GM12878 (cell line): ENCODE results near the gene RINL. TPM values are rescaled to one million over a fixed set of nuclear protein-coding genes. Genes with fewer than 3 reads are reported as not detected.

Experiments used
- ATAC-seq: fragments of 200-7000 bp; cut with Tn5 transposase; 3 replicates; pipeline ENCODE4 v1.9.1; 2020; ENCODE audit warnings: mild to moderate bottlenecking, moderate library complexity
- BruUV-seq: library from RNA; stranded (reverse); fragments of 400-500 nt; replicated peaks from 2 replicates; lab custom pipeline; 2021; lab: Mats Ljungman, UMichigan
- CTCF ChIA-PET: fragments of 300-600 bp; sonication (Branson Sonifier 250); formaldehyde crosslinking; extraction: SDS; loops from one replicate; lab custom pipeline; 2021; ENCODE audit warnings: inconsistent platforms; lab: Yijun Ruan, JAX
- POLR2A ChIA-PET: fragments of 350-600 bp; formaldehyde crosslinking; extraction: SDS; loops from one replicate; lab custom pipeline; 2021; ENCODE audit warnings: inconsistent platforms; lab: Charles Lee
- RAD21 ChIA-PET: fragments of 300-600 bp; sonication (Branson Sonifier 250); formaldehyde crosslinking; loops from one replicate; lab custom pipeline; 2023; ENCODE audit warnings: antibody characterized with exemption; ENCODE audit not compliant: unreplicated experiment; lab: Charles Lee
- SMC1A ChIA-PET: fragments of 300-600 bp; sonication (Branson Sonifier 250); formaldehyde crosslinking; loops from one replicate; lab custom pipeline; 2023; ENCODE audit not compliant: unreplicated experiment, uncharacterized antibody; lab: Charles Lee
- DNase-seq: peaks from one replicate; pipeline ENCODE4 v3.0.0-alpha.2; 2011; ENCODE audit warnings: low read depth, low spot score
- FAIRE-seq: peaks from 3 replicates; lab custom pipeline; 2011; peaks lifted over from hg19 to GRCh38; lab: Jason Lieb, UNC
- H2AFZ ChIP-seq: 2 replicates; pipeline ENCODE4 v1.6.0; 2011; ENCODE audit warnings: low read depth, low read length, control low read depth; ENCODE audit not compliant: control insufficient read depth
- H3K27ac ChIP-seq: 2 replicates; pipeline ENCODE4 v1.5.1; 2011; ENCODE audit warnings: control low read depth; ENCODE audit not compliant: control insufficient read depth, insufficient read depth
- H3K27me3 ChIP-seq, 2 experiments: replicated peaks in 1 of 2; 2 replicates each; pipeline versions ENCODE4 v1.6.0 to v1.6.1; 2011; ENCODE audit warnings: low read length in 1 of 2; ENCODE audit not compliant: control insufficient read depth in 2 of 2, insufficient read depth in 2 of 2
- H3K36me3 ChIP-seq, 2 experiments: 2 replicates each; pipeline ENCODE4 v1.5.1; 2011; ENCODE audit warnings: low read length in 1 of 2; ENCODE audit not compliant: control insufficient read depth in 2 of 2, insufficient read depth in 2 of 2
- H3K4me1 ChIP-seq: 2 replicates; pipeline ENCODE4 v1.6.1; 2011; ENCODE audit warnings: mild to moderate bottlenecking, low read length, moderate library complexity, mixed read lengths; ENCODE audit not compliant: control insufficient read depth, insufficient read depth
- H3K4me2 ChIP-seq: 2 replicates; pipeline ENCODE4 v1.6.0; 2011; ENCODE audit warnings: control low read depth; ENCODE audit not compliant: control insufficient read depth, insufficient read depth
- H3K4me3 ChIP-seq: fragments of 200-600 bp; sonication (generic); 2 replicates; pipeline ENCODE4 v1.5.1; 2016
- H3K79me2 ChIP-seq: 2 replicates; pipeline ENCODE4 v1.6.0; 2011; ENCODE audit warnings: low read length; ENCODE audit not compliant: control insufficient read depth, insufficient read depth
- H3K9ac ChIP-seq: 2 replicates; pipeline ENCODE4 v1.8.0; 2011; ENCODE audit warnings: low read length, control low read depth, mixed read lengths; ENCODE audit not compliant: control insufficient read depth, insufficient read depth
- H3K9me3 ChIP-seq: replicated peaks from 3 replicates; pipeline ENCODE4 v1.5.1; 2011; ENCODE audit warnings: mild to moderate bottlenecking, low read length; ENCODE audit not compliant: control insufficient read depth, insufficient read depth
- H4K20me1 ChIP-seq: 2 replicates; pipeline ENCODE4 v1.6.0; 2011; ENCODE audit not compliant: control insufficient read depth, insufficient read depth
- CEBPB ChIP-seq, 2 experiments: fragments of 150-350 bp in 1 of 2; IDR thresholded peaks; 2 replicates each; pipeline ENCODE4 v1.6.1; 2012 to 2014; ENCODE audit warnings: low read depth in 2 of 2, low read length in 2 of 2, borderline replicate concordance in 1 of 2, inconsistent platforms in 1 of 2
- ESRRA ChIP-seq: IDR thresholded peaks from 2 replicates; pipeline ENCODE4 v1.6.1; 2012; ENCODE audit warnings: mild to moderate bottlenecking, low read length, improper control_type of control experiment
- FOXM1 ChIP-seq: IDR thresholded peaks from 2 replicates; pipeline ENCODE4 v1.6.1; 2012; ENCODE audit warnings: low read depth, mild to moderate bottlenecking, inconsistent platforms, low read length, moderate library complexity
- HDAC6 ChIP-seq: fragments of 200-600 bp; sonication (generic); IDR thresholded peaks from one replicate; pipeline ENCODE4 v1.8.0; 2017; ENCODE audit warnings: antibody characterized with exemption; ENCODE audit not compliant: unreplicated experiment
- IKZF1 ChIP-seq: fragments of 450-650 bp; conservative IDR thresholded peaks from 2 replicates; pipeline ENCODE4 v1.6.1; 2017; ENCODE audit warnings: antibody characterized with exemption, mild to moderate bottlenecking
- JUNB ChIP-seq: IDR thresholded peaks from 2 replicates; pipeline ENCODE4 v1.6.1; 2016; ENCODE audit warnings: antibody characterized with exemption, mild to moderate bottlenecking
- MXI1 ChIP-seq: fragments of 150-350 bp; IDR thresholded peaks from 2 replicates; pipeline ENCODE4 v1.6.1; 2011; ENCODE audit warnings: low read depth, mild to moderate bottlenecking, inconsistent platforms, low read length, improper control_type of control experiment
- WGBS: methylation state at CpG from one replicate; pipeline ENCODE4 v1.1.6; 2016; ENCODE audit warnings: low lambda C conversion rate; ENCODE audit not compliant: insufficient replicate concordance, insufficient coverage; ENCODE audit errors: missing lambda C conversion rate; 5-methylcytosine and 5-hydroxymethylcytosine counted together
- in situ Hi-C: fragments of 300-500 bp; cut with MboI; formaldehyde crosslinking; loops from 9 replicates; pipeline ENCODE4 v1.14.3; 2018; ENCODE audit warnings: mixed read lengths
- intact Hi-C: fragments of 100-400 bp; cut with micrococcal nuclease; formaldehyde crosslinking; loops from one replicate; pipeline ENCODE4 v1.14.2; 2022; ENCODE audit not compliant: unreplicated experiment
- polyA plus RNA-seq, 11 experiments: library from polyadenylated mRNA; depleted of rRNA in 4 of 11; unstranded in 6 of 11; stranded (reverse) in 5 of 11; fragments of >200 nt; fragmentation: Nextera tagmentation in 4 of 11; fragmentation: Illumina TruSeq in 1 of 11; extraction: Ambion mirVana in 4 of 11; extraction: Trizol in 1 of 11; gene quantifications; 1 replicate in 1 of 11; 2 replicates in 10 of 11; pipeline versions ENCODE4 v1.2.1 to v1.2.3, GENCODE V29; 2011 to 2016; ENCODE audit warnings: inconsistent platforms in 2 of 11, missing spikeins in 2 of 11, low read depth in 1 of 11
- total RNA-seq, 4 experiments: library from RNA; depleted of rRNA in 3 of 4; stranded (reverse); fragments of >200 nt in 3 of 4; fragmentation: Illumina TruSeq in 1 of 4; extraction: Trizol in 1 of 4; gene quantifications; 2 replicates each; pipeline versions ENCODE4 v1.2.1 to v1.2.3, GENCODE V29; 2013 to 2021
- TF ChIP-seq, protein P1 (sequence below): IDR thresholded peaks from 2 replicates; pipeline ENCODE4 v1.6.1; 2011; ENCODE audit warnings: low read depth, low read length, improper control_type of control experiment, borderline replicate concordance
- TF ChIP-seq, protein P2 (sequence below): fragments of 450-650 bp; IDR thresholded peaks from 2 replicates; pipeline ENCODE4 v1.6.1; 2017; ENCODE audit warnings: mild to moderate bottlenecking

The RINL gene
- total and polyA plus RNA-seq, 10 of the 15 experiments (the other 5 are each of a cell fraction or from before 2014, with no cell fraction given) = 14.5 to 64.2 (median 47.6) TPM

DNA sequence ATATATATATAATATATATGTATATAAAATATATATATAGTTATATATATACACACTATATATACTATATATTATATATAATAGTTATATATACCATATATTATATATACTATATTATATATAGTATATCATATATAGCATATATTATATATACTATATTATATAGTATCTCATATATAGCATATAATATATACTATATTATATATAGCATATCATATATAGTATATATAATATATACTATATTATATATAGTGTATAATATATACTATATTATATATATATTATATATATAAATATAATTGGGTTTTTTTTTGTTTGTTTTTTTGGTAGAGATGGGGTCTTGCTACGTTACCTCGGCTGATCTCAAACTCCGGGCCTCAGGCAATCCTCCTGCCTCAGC is 16.7 kb downstream of the RINL start:
- no peak overlapping the region for H3K4me3 ChIP-seq
- ChIA-PET CTCF (interaction anchor here (1.5 to 1.7 kb wide), 3 partner anchors 8 to 26 kb away, joined by 3 to 9 read pairs (median 5); no protein-coding TSS in a partner anchor), RAD21 (interaction anchor here (0.9 to 2.3 kb wide), 4 partner anchors 8 to 214 kb away, joined by 3 to 13 read pairs (median 6); partner anchors contain the start of genes ACTN4 and ECH1), SMC1A (interaction anchor here (0.9 to 4.7 kb wide), 5 partner anchors 8 to 310 kb away, joined by 3 to 44 read pairs (median 5); partner anchors contain the start of gene ECH1), POLR2A (interaction anchor here (0.7 to 9.7 kb wide), 5 partner anchors 8 to 18 kb away, joined by 3 to 144 read pairs (median 7); partner anchors contain the start of gene RINL)
- FAIRE-seq = no peak
- TF ChIP-seq CEBPB (IDR thresholded peaks at IDR 0.05; ENCODE audit: borderline replicate concordance in 1 of 2, low read depth in 2 of 2, low read length in 2 of 2) = no peak
- no peak for TF ChIP-seq HDAC6
- TF ChIP-seq JUNB = no peak
- TF ChIP-seq MXI1 = no peak
- no peak for TF ChIP-seq IKZF1
- TF ChIP-seq, protein P1, sequence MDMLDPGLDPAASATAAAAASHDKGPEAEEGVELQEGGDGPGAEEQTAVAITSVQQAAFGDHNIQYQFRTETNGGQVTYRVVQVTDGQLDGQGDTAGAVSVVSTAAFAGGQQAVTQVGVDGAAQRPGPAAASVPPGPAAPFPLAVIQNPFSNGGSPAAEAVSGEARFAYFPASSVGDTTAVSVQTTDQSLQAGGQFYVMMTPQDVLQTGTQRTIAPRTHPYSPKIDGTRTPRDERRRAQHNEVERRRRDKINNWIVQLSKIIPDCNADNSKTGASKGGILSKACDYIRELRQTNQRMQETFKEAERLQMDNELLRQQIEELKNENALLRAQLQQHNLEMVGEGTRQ = no peak
- TF ChIP-seq FOXM1 = no peak
- TF ChIP-seq, protein P2, sequence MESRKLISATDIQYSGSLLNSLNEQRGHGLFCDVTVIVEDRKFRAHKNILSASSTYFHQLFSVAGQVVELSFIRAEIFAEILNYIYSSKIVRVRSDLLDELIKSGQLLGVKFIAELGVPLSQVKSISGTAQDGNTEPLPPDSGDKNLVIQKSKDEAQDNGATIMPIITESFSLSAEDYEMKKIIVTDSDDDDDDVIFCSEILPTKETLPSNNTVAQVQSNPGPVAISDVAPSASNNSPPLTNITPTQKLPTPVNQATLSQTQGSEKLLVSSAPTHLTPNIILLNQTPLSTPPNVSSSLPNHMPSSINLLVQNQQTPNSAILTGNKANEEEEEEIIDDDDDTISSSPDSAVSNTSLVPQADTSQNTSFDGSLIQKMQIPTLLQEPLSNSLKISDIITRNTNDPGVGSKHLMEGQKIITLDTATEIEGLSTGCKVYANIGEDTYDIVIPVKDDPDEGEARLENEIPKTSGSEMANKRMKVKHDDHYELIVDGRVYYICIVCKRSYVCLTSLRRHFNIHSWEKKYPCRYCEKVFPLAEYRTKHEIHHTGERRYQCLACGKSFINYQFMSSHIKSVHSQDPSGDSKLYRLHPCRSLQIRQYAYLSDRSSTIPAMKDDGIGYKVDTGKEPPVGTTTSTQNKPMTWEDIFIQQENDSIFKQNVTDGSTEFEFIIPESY = no peak
- no peak for TF ChIP-seq ESRRA
- in situ Hi-C loops (no loop called here), intact Hi-C loops (no loop called here)
- peaks cover 49% of the 10 kb centered on the region for H3K4me1 ChIP-seq
- no peak for DNase-seq
- no peaks in the 10 kb centered on the region for H3K9me3 ChIP-seq
- H4K20me1 ChIP-seq = no peaks in the 10 kb centered on the region
- ATAC-seq = no peak
- H3K79me2 ChIP-seq = no peaks in the 10 kb centered on the region
- 100% methylated on average over 3 of the region's 3 CpGs for WGBS
- H3K27me3 ChIP-seq = no peaks in the 10 kb centered on the region
- no peak overlapping the region for H2AFZ ChIP-seq
- no peaks in the 10 kb centered on the region for H3K36me3 ChIP-seq
- no peak overlapping the region for H3K9ac ChIP-seq
- no TSS peak for BruUV-seq
- no peak overlapping the region for H3K27ac ChIP-seq
- no peak overlapping the region for H3K4me2 ChIP-seq
